Thymus (tissue), 11 donors: Measurements from ENCODE around the gene FBRSL1. TPM values are rescaled to one million over a fixed set of nuclear protein-coding genes. Genes with fewer than 3 reads are reported as not detected.

Experiments
- DNase-seq, 9 donors: peaks; one replicate each; pipeline ENCODE4 v3.0.0-alpha.2; 2013; ENCODE audit warnings: low spot score in 9 of 9, low read depth in 6 of 9, missing footprints in 1 of 9
- H3K27ac ChIP-seq, 2 donors: one replicate each; pipeline ENCODE4 v1.5.1; 2013; ENCODE audit warnings: control low read depth in 1 of 2, low read depth in 1 of 2, low read length in 1 of 2, mild to moderate bottlenecking in 1 of 2, moderate library complexity in 1 of 2
- H3K27me3 ChIP-seq, 2 donors: one replicate each; pipeline ENCODE4 v1.5.1; 2013; ENCODE audit warnings: low read length in 1 of 2; ENCODE audit not compliant: control insufficient read depth in 2 of 2, insufficient read depth in 1 of 2
- H3K36me3 ChIP-seq, 2 donors: one replicate each; pipeline ENCODE4 v1.5.1; 2013; ENCODE audit warnings: low read length in 1 of 2, mild to moderate bottlenecking in 1 of 2, moderate library complexity in 1 of 2; ENCODE audit not compliant: control insufficient read depth in 2 of 2, insufficient read depth in 2 of 2
- H3K4me1 ChIP-seq, 2 donors: one replicate each; pipeline ENCODE4 v1.5.1; 2013; ENCODE audit warnings: low read length in 2 of 2; ENCODE audit not compliant: control insufficient read depth in 2 of 2, insufficient read depth in 2 of 2
- H3K4me3 ChIP-seq, 2 donors: one replicate each; pipeline ENCODE4 v1.5.1; 2013; ENCODE audit warnings: low read length in 2 of 2, control low read depth in 1 of 2, mild to moderate bottlenecking in 1 of 2
- H3K9me3 ChIP-seq, 2 donors: one replicate each; pipeline ENCODE4 v1.5.1; 2013; ENCODE audit warnings: low read length in 1 of 2, mild to moderate bottlenecking in 1 of 2; ENCODE audit not compliant: control insufficient read depth in 2 of 2, insufficient read depth in 1 of 2
- WGBS: extraction: QIAGEN DNeasy Blood & Tissue Kit; methylation state at CpG from one replicate; pipeline ENCODE4 v1.1.7; 2013; 5-methylcytosine and 5-hydroxymethylcytosine counted together
- polyA plus RNA-seq: library from polyadenylated mRNA; stranded (reverse); fragments of 200-250 nt; gene quantifications from one replicate; pipeline ENCODE4 v1.2.3, GENCODE V29; 2013
- total RNA-seq: library from RNA; stranded (reverse); fragments of 120-200 nt; gene quantifications from one replicate; pipeline ENCODE4 v1.2.4, GENCODE V29; 2013
- donor health status: healthy.

FBRSL1 gene
- total and polyA plus RNA-seq, 2 donors = 5.9 to 28.7 TPM

DNA sequence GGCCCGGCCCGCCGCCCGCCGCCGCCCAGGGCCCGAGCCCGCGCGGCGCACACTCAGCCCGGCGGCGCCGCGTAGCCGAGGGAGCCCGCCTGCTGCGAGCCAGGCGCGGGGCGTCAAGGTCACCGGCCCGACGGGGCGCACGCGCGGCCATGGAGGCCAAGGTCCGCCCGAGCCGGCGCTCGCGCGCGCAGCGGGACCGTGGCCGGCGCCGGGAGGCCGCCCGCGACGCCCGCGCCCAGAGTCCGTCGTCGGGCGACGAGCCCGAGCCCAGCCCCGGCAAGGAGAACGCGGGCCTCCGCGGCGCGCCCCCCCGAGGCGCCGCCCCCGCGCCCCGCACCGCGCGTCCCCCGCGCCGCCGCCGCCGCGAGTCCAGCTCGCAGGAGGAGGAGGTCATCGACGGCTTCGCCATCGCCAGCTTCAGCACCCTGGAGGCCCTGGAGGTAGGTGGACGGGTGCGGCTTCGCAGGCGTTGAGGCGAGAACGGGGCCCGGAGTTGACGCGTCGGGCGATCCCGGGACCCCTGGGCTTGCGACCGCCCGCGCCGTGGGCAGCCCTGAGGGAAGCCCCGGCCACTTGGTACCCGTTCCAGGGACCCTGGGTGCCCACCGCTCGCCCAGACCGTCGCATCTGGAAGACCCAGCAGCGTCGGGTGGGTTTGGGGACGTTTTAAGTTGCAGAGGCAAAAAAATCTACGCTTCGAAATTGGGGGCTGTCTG lies 629 bp downstream of the FBRSL1 start:
- peak overlapping the region; percentile 62 to 81 for H3K4me3 ChIP-seq
- H3K36me3 ChIP-seq = peaks cover 3 to 8% of the 10 kb centered on the region in 2 donors
- H3K4me1 ChIP-seq = peaks cover 18 to 59% of the 10 kb centered on the region in 2 donors
- H3K27ac ChIP-seq = no peak overlapping the region
- no peaks in the 10 kb centered on the region for H3K9me3 ChIP-seq
- DNase-seq = no peak
- 2% methylated on average over 110 of the region's 110 CpGs for WGBS
- peaks cover 0 to 5% of the 10 kb centered on the region in 2 donors for H3K27me3 ChIP-seq

DNA sequence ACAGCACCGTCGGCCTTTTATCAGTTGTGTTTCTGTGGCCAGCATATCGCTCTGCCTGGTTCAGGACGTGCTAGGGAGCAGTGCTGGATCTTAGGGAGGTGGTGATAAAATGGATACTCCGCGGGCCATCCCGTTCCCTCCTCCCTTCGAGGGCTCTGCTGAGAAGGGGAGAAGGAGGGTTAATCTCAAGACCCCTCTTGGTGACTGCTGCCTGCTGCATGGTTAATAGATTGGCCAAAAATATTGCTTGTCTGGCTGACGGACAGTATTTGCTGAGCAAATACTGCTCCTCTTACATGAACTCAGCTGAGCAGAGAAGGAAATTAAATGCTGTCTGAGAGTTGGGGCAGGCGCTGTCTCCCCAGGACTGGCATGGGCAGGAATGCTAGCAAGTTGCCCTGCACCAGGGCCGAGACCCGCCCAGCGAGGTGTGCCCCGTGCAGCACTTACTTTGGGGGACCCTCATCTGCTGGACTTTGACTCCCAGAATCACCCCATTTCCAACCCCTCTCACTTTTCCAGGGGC lies 1.2 kb downstream of the FBRSL1 start:
- peaks cover 3 to 10% of the 10 kb centered on the region in 2 donors for H3K36me3 ChIP-seq
- peaks cover 21 to 59% of the 10 kb centered on the region in 2 donors for H3K4me1 ChIP-seq
- peaks cover 0 to 5% of the 10 kb centered on the region in 2 donors for H3K27me3 ChIP-seq
- no peak overlapping the region for H3K27ac ChIP-seq
- 51% methylated on average over 14 of the region's 14 CpGs for WGBS
- H3K4me3 ChIP-seq = peak overlapping the region; percentile 62 to 81
- H3K9me3 ChIP-seq = no peaks in the 10 kb centered on the region
- no peak for DNase-seq

DNA sequence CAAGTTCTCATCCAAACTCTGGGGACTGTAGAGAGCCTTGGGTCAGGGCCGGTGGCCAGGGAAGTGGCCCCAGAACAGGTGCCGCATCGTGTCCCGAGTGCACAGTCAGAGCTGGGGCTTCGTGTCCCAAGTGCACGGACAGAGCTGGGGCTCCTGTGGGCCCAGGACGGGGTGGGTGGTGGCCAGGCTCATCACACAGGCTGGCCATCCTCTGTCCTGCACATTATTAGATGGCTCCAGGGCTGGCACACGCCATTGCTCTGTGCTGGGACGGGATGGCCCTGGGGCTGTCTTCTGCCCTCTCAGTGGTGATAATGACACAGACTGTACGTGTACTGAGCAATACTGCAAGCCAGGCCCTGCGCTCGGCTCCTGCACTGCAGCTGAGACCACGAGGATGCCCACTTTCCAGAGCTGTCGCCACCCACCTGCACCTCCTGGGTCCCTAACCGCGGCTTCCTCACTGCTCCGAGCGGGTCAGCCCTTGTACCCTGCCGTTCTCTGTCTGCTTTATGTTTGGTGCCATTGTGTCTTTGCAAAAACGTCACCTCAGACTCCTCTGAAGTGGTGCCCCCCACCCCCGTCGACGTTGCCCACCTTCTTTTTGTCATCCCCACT lies 1.9 kb downstream of the FBRSL1 start:
- Histone ChIP-seq H3K4me1 (peaks cover 21 to 59% of the 10 kb centered on the region in 2 donors), H3K36me3 (peaks cover 3 to 10% of the 10 kb centered on the region in 2 donors), H3K27ac (no peak overlapping the region), H3K9me3 (no peaks in the 10 kb centered on the region), H3K4me3 (peak overlapping the region in 1 of 2 donors; percentile 62), H3K27me3 (peaks cover 0 to 5% of the 10 kb centered on the region in 2 donors)
- no peak for DNase-seq
- WGBS = 75% methylated on average over 23 of the region's 23 CpGs

DNA sequence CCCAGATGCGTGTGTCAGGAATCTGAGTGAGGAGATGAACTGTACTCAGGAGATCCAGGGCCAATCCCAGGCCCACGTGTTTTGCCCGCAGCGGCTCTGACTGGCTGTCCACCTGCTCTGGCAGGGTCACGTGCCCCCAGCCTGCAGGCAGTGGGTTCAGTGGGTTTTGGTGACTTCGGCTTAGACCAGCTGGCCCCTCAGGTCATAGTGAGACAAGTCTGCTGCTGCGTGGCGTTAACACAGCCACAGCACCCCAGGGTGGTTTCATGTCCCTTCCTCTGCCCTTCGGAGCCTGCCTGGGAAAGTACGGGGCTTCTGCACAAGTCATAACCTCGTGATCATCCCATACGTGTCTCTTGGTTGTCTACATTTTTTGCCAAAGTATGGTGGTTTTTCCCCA lies 2.6 kb downstream of the FBRSL1 start:
- no peak overlapping the region for H3K4me3 ChIP-seq

DNA sequence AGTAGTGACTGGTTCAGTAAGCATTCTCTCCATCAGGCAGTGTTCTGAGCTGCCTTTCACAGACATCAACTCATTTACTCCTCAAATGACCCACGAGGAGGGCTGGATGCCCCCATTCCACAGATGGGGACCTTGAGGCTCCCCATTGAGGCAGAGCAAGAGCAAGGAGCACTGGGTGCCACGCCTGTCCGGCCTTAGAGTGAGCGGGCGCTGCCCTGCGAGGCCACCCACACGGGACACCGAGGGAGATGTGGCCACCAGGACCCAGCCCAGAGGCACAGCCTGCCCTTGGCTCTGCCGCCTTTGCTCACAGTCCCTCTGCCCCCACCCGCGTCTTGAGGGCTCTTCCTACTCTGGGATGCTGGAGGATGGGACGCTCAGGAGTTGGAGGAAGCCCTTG lies 3.0 kb downstream of the FBRSL1 start:
- no peaks in the 10 kb centered on the region for H3K9me3 ChIP-seq
- H3K27me3 ChIP-seq = peaks cover 0 to 5% of the 10 kb centered on the region in 2 donors
- 97% methylated on average over 12 of the region's 12 CpGs for WGBS
- H3K4me1 ChIP-seq = peaks cover 21 to 49% of the 10 kb centered on the region in 2 donors
- no peak overlapping the region for H3K27ac ChIP-seq
- peaks cover 3 to 10% of the 10 kb centered on the region in 2 donors for H3K36me3 ChIP-seq
- no peak for DNase-seq
- no peak overlapping the region for H3K4me3 ChIP-seq

More for the DNA sequence above, 2.6 kb downstream of the FBRSL1 start:
- Histone ChIP-seq H3K27me3 (peaks cover 0 to 5% of the 10 kb centered on the region in 2 donors), H3K4me1 (peaks cover 21 to 53% of the 10 kb centered on the region in 2 donors), H3K36me3 (peaks cover 3 to 10% of the 10 kb centered on the region in 2 donors), H3K27ac (no peak overlapping the region), H3K9me3 (no peaks in the 10 kb centered on the region)
- no peak for DNase-seq
- 95% methylated on average over 12 of the region's 12 CpGs for WGBS

DNA sequence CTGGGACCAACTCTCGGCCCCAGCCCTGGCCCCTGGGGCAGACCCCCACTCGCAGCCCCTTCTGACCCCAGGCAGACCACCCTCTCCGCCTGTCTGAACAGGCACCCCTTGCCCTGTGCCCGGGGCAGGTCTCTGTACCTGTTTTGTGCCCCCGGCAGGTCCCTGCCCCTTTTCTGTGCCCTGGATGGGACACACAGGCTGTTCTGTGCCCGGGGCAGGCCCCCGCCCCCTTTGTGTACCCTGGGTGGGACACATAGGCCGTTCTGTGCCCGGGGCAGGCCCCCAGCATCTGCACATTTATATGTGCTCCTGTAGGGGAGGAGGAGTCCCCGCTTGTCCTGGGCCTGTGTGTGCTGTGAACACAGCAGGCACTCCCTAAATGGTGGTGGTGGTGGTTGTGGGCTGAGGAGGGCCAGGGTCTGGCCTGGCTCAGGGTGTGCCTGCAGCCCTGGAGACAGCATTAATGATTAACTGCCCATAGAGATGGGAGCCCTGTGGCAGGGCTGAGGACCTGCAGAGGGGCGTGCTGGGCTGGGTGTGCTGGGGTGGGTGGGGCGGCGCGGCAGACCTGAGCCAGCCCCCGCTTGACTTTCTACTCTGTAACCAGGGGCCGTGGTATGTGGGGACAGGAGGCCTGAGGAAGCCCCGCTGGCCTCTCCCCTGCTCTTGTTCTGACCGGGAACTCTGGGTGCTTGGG lies 3.7 kb downstream of the FBRSL1 start:
- H3K36me3 ChIP-seq = peaks cover 3 to 10% of the 10 kb centered on the region in 2 donors
- WGBS = 93% methylated on average over 18 of the region's 18 CpGs
- H3K27ac ChIP-seq = no peak overlapping the region
- peaks cover 15 to 42% of the 10 kb centered on the region in 2 donors for H3K4me1 ChIP-seq
- peaks cover 0 to 5% of the 10 kb centered on the region in 2 donors for H3K27me3 ChIP-seq
- DNase-seq = no peak
- H3K9me3 ChIP-seq = no peaks in the 10 kb centered on the region
- no peak overlapping the region for H3K4me3 ChIP-seq

DNA sequence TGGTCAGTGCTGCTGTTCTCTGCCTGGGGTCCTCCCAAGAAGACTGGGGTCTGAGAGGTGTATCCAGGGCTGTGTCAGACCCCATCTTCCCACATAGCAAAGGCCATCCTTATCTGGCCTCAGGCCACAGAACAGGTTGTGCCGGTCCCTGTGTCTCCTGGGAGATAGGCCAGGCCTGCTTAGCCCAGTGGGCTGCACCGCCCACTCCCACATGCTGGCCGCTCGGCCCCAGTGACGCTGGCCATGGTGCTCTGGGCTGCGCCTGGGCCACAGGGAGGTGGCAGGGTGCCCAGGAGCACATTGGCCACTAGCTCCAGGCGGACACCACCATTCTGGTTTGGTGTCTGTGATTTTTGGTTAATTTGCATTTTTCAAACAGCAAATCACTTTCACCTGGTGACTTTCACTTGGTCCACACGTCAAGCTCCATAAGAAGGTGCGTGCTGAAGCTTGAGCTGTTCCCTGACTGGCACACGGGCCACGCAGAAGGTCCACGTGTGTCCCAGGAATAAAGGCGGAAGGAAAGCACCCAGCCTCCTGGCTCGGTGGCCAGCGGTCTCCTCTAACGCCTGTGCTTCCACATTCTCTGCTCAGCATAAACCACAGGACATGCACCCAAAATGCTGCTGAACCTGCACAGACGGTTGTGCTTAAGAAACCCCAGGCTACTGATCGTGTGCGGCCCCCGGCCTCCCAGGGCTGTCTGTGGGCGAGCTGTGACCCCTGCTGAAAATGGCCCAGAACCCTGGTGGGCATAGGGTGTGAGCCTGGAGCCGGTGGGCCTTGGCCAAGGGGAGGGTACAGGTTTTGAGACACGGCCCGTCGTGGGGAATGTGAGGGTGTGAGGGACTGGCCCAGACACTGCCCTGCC lies 4.6 kb downstream of the FBRSL1 start:
- H3K27ac ChIP-seq = no peak overlapping the region
- whole genome bisulfite sequencing = 92% methylated on average over 25 of the region's 25 CpGs
- peaks cover 0 to 5% of the 10 kb centered on the region in 2 donors for H3K27me3 ChIP-seq
- no peak overlapping the region for H3K4me3 ChIP-seq
- peaks cover 12 to 35% of the 10 kb centered on the region in 2 donors for H3K4me1 ChIP-seq
- peaks cover 3 to 10% of the 10 kb centered on the region in 2 donors for H3K36me3 ChIP-seq
- no peak for DNase-seq
- H3K9me3 ChIP-seq = no peaks in the 10 kb centered on the region

DNA sequence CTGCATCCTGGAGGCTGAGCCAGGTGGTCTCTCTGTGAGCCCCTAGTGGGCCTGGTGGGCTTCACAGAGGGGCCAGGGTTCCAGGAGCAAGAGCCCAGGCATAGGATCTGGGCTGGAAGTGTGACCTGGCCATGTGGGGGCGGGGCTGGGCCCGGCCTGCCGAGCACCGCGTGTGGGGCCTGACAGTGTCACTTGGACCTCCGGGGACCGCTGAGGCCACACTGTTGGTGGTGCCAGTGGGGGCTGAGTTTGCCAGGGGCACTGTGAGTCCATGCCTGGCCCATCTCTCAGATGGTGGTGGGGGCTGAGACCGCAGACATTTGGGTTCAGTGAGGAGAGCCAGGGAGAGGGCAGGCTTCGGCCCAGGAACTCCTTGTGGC lies 5.2 kb downstream of the FBRSL1 start:
- H3K36me3 ChIP-seq = peaks cover 3 to 10% of the 10 kb centered on the region in 2 donors
- H3K4me3 ChIP-seq = no peak overlapping the region
- peaks cover 0 to 5% of the 10 kb centered on the region in 2 donors for H3K27me3 ChIP-seq
- DNase-seq = no peak
- H3K4me1 ChIP-seq = peaks cover 12 to 35% of the 10 kb centered on the region in 2 donors
- WGBS = 97% methylated on average over 9 of the region's 9 CpGs
- no peak overlapping the region for H3K27ac ChIP-seq
- H3K9me3 ChIP-seq = no peaks in the 10 kb centered on the region
